GM12892 (cell line): ENCODE data around the gene XCR1.

Source experiments
- POLR2A ChIP-seq: IDR thresholded peaks from 2 replicates; pipeline ENCODE4 v1.6.1; 2011; ENCODE audit warnings: low read depth, low read length, control low read depth
- TAF1 ChIP-seq: IDR thresholded peaks from 2 replicates; pipeline ENCODE4 v1.6.1; 2011; ENCODE audit warnings: low read depth, mild to moderate bottlenecking, control low read depth, low read length, borderline replicate concordance

DNA sequence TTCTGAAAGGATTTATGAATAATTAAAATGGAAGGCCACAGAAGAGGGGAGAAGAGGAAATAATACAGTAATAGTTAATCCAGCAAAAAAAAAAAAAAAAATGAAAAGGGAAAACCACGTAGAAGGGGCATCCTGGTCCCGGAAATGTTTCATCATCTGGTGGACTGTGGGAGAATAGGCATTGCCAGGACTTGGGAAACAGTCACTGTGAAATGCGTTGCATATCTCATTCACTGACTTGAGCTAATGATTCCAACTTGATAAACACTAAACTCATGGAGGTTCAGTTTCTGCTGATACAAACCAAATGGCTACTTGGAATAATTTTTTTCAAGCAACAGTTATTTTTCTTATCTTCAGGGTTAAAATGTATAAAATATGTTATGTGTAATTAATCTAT is 3.2 kb downstream of the XCR1 start:
- TF ChIP-seq POLR2A: no peak
- no peak for TF ChIP-seq TAF1
